ENCODE measurements around the gene CIAO2A.

DNA sequence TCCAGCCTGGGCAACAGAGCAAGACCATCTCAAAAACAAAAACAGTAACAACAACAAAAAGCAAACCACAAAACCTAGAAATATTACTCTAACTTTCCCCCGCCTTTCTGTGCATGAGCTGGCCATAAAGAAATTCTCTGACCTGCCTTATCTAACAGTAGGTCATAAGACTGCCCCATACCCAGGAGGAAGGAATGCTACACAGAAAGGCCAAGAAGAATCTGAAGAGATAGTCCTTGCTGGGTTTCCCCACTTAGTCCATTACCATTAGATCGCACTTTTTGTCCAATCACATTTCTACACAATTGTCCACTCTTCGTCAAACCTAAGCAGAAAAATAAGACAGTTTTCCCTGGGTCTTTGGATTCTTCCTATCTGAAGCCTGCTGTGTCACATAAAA is 23.5 kb downstream of the CIAO2A start:
- TF ChIP-seq, protein P1, sequence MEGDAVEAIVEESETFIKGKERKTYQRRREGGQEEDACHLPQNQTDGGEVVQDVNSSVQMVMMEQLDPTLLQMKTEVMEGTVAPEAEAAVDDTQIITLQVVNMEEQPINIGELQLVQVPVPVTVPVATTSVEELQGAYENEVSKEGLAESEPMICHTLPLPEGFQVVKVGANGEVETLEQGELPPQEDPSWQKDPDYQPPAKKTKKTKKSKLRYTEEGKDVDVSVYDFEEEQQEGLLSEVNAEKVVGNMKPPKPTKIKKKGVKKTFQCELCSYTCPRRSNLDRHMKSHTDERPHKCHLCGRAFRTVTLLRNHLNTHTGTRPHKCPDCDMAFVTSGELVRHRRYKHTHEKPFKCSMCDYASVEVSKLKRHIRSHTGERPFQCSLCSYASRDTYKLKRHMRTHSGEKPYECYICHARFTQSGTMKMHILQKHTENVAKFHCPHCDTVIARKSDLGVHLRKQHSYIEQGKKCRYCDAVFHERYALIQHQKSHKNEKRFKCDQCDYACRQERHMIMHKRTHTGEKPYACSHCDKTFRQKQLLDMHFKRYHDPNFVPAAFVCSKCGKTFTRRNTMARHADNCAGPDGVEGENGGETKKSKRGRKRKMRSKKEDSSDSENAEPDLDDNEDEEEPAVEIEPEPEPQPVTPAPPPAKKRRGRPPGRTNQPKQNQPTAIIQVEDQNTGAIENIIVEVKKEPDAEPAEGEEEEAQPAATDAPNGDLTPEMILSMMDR (IDR thresholded peaks at IDR 0.05) = no peak
- TF ChIP-seq EP300 (IDR thresholded peaks at IDR 0.05) (no peak), POLR2A (IDR thresholded peaks at IDR 0.05) (no peak)
